ENCODE measurements around the gene ZNF221. TPM values are rescaled to one million over a fixed set of nuclear protein-coding genes. Genes with fewer than 3 reads are reported as not detected.

The ZNF221 gene
- polyA plus RNA-seq, 2 of the 4 experiments (the other 2 are of a cell fraction), result 1.6 TPM

GRCh38 chr19:44002566-44003460 is 51.8 kb downstream of the ZNF221 start, which contains the start of gene ZNF230:
Gene ZNF230, plus strand, starts transcription at chr19:44002957. Its CDS starts 4,122 bp downstream, at chr19:44007079.
- ChIA-PET POLR2A (interaction anchor here (0.5 kb wide), 1 partner anchor 1000 kb away, joined by 10 read pairs; no protein-coding TSS in a partner anchor), CTCF (interaction anchor here (0.5 to 1.3 kb wide), 2 partner anchors 19 to 30 kb away, joined by 3 to 4 read pairs; partner anchors contain the start of gene ZNF155)
- H3K4me3 ChIP-seq, result peak within 1 kb of the TSS; percentile 66
- WGBS (ENCODE audit: missing lambda C conversion rate), result 2% methylated on average over 43 of the region's 48 CpGs
- DNase-seq (ENCODE audit: low read depth in 1 of 2, low spot score in 1 of 2) (peak; percentile 97 to 98), ATAC-seq (peak; percentile 98 to 99), FAIRE-seq (peak; percentile 97)
- H3K4me2 ChIP-seq, result peak within 1 kb of the TSS; percentile 88
- no peaks in the 10 kb centered on the region for H3K4me1 ChIP-seq
- peaks cover 53% of the 10 kb centered on the region for H3K9me3 ChIP-seq
- H3K27ac ChIP-seq, result peak within 1 kb of the TSS; percentile 74 to 83
- peak; percentile 34 to 58; a peak in 2 of 5 replicates for TF ChIP-seq JUN (IDR thresholded peaks at IDR 0.05)
- TF ChIP-seq HOXA7 (CRISPR knock-in tag; IDR thresholded peaks at IDR 0.05), result no peak
- TF ChIP-seq ZC3H11A (IDR thresholded peaks at IDR 0.05), result no peak
- no peak for TF ChIP-seq HOXB5 (CRISPR knock-in tag; IDR thresholded peaks at IDR 0.05)
- TF ChIP-seq FOSL2 (IDR thresholded peaks at IDR 0.05), result no peak
- no peak for TF ChIP-seq FOSL2 (CRISPR knock-in tag; IDR thresholded peaks at IDR 0.05)
- TF ChIP-seq POLR2AphosphoS2 (conservative IDR thresholded peaks at IDR 0.05; ENCODE audit: low read length), result no peak
- TF ChIP-seq RCOR1 (IDR thresholded peaks at IDR 0.05; ENCODE audit: low read depth, low read length), result no peak
- TF ChIP-seq BHLHE40 (IDR thresholded peaks at IDR 0.05; ENCODE audit: low read depth, low read length), result no peak
- no peak for TF ChIP-seq REST (IDR thresholded peaks at IDR 0.05)
- no peak for TF ChIP-seq MAFK (IDR thresholded peaks at IDR 0.05; ENCODE audit: partially characterized antibody)
- no peak for TF ChIP-seq USF2 (IDR thresholded peaks at IDR 0.05)
- no peak for TF ChIP-seq NFE2L2 (conservative IDR thresholded peaks at IDR 0.05; ENCODE audit: low read length)
- peak in 1 of 2 experiments; percentile 86; a peak in 2 of 4 replicates for TF ChIP-seq CEBPB (IDR thresholded peaks at IDR 0.05)
- no peak for TF ChIP-seq JUNB (IDR thresholded peaks at IDR 0.05)
- no peak for TF ChIP-seq KDM5A (IDR thresholded peaks at IDR 0.05)
- no peak for TF ChIP-seq HOXB13 (CRISPR knock-in tag; IDR thresholded peaks at IDR 0.05; ENCODE audit: low read depth)
- peak; percentile 53 for TF ChIP-seq MAX (IDR thresholded peaks at IDR 0.05)
- no peak for TF ChIP-seq MAZ (IDR thresholded peaks at IDR 0.05; ENCODE audit: borderline replicate concordance, low read depth, low read length)
- TF ChIP-seq EHMT2 (IDR thresholded peaks at IDR 0.05; ENCODE audit: low read depth), result no peak
- TF ChIP-seq SMC3 (IDR thresholded peaks at IDR 0.05), result no peak
- no peak for TF ChIP-seq HMGXB4 (CRISPR knock-in tag; IDR thresholded peaks at IDR 0.05; ENCODE audit: borderline replicate concordance)
- no peak for TF ChIP-seq GATA3 (IDR thresholded peaks at IDR 0.05; ENCODE audit: borderline replicate concordance)
- no peak for TF ChIP-seq RNF2 (IDR thresholded peaks at IDR 0.05; ENCODE audit: borderline replicate concordance, low read depth)
- no peak for TF ChIP-seq CHD2 (IDR thresholded peaks at IDR 0.05; ENCODE audit: low read length, partially characterized antibody)
- no peak for TF ChIP-seq FOSB (CRISPR knock-in tag; IDR thresholded peaks at IDR 0.05)
- no peak for TF ChIP-seq MYC (IDR thresholded peaks at IDR 0.05; ENCODE audit: borderline replicate concordance, low read length)
- peak; percentile 45; the same call in 1 of the 2 replicates for TF ChIP-seq PHF8 (IDR thresholded peaks at IDR 0.05; ENCODE audit: borderline replicate concordance, low read depth)
- TF ChIP-seq NR3C1 (IDR thresholded peaks at IDR 0.05), result no peak
- no peak for TF ChIP-seq HES2 (IDR thresholded peaks at IDR 0.05)
- no peak for TF ChIP-seq CBX8 (IDR thresholded peaks at IDR 0.05)
- no peak; the same call in 2 of the 3 replicates for TF ChIP-seq BCL3 (IDR thresholded peaks at IDR 0.05)
- no peak for TF ChIP-seq SREBF2 (IDR thresholded peaks at IDR 0.05)
- TF ChIP-seq RFX5 (IDR thresholded peaks at IDR 0.05), result no peak

Measured in A549 (cell line).